Measurements from ENCODE around the gene ENTPD1. TPM values are rescaled to one million over a fixed set of nuclear protein-coding genes. Genes with fewer than 3 reads are reported as not detected.
"Not testable (repeated sequence)": the region's sequence is repeated elsewhere in the genome, so short reads cannot be mapped to it uniquely, and the experiment has no call there.

The ENTPD1 gene
- total RNA-seq, 2 experiments from 2014 or later = 4.4 to 4.6 TPM

DNA sequence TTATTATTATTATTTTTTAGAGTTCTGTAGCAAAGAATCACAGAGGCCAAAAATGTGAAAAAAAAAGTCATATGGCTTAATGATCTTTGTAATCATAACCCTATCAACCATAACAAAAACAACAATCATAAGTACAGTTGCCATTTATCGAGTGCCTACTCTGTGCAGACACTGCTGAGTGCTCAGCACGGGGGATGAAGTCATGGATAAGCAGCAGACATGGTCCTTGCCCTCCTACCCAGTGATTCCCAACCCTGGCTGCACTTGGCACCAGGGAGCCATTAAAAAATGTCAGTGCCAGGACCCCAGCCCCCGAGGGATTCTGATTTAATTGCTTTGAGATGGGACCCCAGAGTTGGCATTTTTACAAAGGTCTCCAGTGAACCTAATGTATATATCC, 38.2 kb downstream of the ENTPD1 start:
- Mint-ChIP-seq H3K4me3 (no peak overlapping the region), H3K9me3 (no peaks in the 10 kb centered on the region)
- CTCF ChIA-PET = interaction anchor here (1.7 kb wide), 1 partner anchor 47 kb away, joined by 6 read pairs; no protein-coding TSS in a partner anchor

DNA sequence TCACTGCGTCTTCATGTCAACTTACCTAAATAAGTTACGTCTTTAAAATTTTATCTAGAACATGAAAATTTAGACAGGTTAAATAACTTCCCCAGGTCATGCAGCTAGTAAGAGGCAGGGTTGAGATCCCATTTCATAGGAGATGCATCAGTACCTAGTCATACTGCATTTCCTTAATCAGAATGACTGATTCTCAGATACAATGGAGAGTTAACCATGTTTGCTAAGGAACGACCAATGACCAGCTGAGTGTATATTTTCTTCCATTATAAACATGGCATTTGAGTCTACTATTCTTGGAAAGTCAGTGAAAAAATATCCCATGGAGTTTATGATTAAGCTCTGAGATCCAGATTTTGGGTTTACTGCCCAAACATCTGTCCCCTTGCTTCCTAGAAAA, 39.6 kb downstream of the ENTPD1 start:
- Mint-ChIP-seq H3K36me3 (ENCODE audit: low read depth) (no peaks in the 10 kb centered on the region), H3K27me3 (peaks cover 2% of the 10 kb centered on the region), H3K27ac (no peak overlapping the region), H3K9me3 (peaks cover 2% of the 10 kb centered on the region), H3K4me1 (ENCODE audit: low read depth) (peaks cover 23% of the 10 kb centered on the region), H3K4me3 (no peak overlapping the region)
- no peak for DNase-seq
- intact Hi-C loops (cut with micrococcal nuclease) = no loop called here
- POLR2A ChIA-PET = no interaction called here
- CTCF ChIA-PET = interaction anchor here (1.0 to 1.7 kb wide), 3 partner anchors 46 to 221 kb away, joined by 3 to 6 read pairs (median 5); no protein-coding TSS in a partner anchor
- TF ChIP-seq, protein P1, sequence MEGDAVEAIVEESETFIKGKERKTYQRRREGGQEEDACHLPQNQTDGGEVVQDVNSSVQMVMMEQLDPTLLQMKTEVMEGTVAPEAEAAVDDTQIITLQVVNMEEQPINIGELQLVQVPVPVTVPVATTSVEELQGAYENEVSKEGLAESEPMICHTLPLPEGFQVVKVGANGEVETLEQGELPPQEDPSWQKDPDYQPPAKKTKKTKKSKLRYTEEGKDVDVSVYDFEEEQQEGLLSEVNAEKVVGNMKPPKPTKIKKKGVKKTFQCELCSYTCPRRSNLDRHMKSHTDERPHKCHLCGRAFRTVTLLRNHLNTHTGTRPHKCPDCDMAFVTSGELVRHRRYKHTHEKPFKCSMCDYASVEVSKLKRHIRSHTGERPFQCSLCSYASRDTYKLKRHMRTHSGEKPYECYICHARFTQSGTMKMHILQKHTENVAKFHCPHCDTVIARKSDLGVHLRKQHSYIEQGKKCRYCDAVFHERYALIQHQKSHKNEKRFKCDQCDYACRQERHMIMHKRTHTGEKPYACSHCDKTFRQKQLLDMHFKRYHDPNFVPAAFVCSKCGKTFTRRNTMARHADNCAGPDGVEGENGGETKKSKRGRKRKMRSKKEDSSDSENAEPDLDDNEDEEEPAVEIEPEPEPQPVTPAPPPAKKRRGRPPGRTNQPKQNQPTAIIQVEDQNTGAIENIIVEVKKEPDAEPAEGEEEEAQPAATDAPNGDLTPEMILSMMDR (IDR thresholded peaks at IDR 0.05) = no peak
- ATAC-seq = no peak

More for the DNA sequence above, 38.2 kb downstream of the ENTPD1 start:
- POLR2A ChIA-PET = no interaction called here
- Mint-ChIP-seq H3K27me3 (peaks cover 2% of the 10 kb centered on the region), H3K36me3 (ENCODE audit: low read depth) (no peaks in the 10 kb centered on the region), H3K4me1 (ENCODE audit: low read depth) (peaks cover 23% of the 10 kb centered on the region), H3K27ac (no peak overlapping the region)
- ATAC-seq = no peak
- TF ChIP-seq, protein P1 (IDR thresholded peaks at IDR 0.05) = no peak
- intact Hi-C loops (cut with micrococcal nuclease) = no loop called here
- no peak for DNase-seq

DNA sequence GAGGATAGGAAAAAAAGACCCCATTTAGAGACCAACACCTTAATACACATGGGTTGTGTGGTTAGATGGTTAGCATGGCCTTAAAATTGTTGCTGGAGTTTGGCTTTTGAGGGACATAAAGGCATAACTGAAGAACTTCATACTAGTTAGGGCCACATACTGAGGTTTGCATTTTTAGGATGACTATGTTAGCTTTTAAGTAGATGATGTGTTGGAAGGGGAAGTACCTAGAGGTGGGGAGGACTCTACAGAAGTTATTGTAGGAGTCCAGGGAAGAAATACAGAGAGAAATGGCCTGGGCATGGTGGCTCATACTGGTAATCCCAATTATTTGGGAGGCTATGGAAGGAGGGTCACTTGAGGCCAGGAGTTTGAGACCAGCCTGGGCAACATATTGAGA, 40.5 kb downstream of the ENTPD1 start:
- Mint-ChIP-seq H3K27ac (no peak overlapping the region), H3K9me3 (peaks cover 2% of the 10 kb centered on the region), H3K4me1 (ENCODE audit: low read depth) (peaks cover 18% of the 10 kb centered on the region), H3K36me3 (ENCODE audit: low read depth) (no peaks in the 10 kb centered on the region), H3K4me3 (no peak overlapping the region), H3K27me3 (peaks cover 2% of the 10 kb centered on the region)
- DNase-seq (no peak), ATAC-seq (peak; percentile 59)
- ChIA-PET CTCF (interaction anchor here (0.9 kb wide), 1 partner anchor 103 kb away, joined by 3 read pairs; the partner anchor contains the start of gene TCTN3), POLR2A (no interaction called here)
- TF ChIP-seq, protein P1 (IDR thresholded peaks at IDR 0.05) = no peak
- intact Hi-C loops (cut with micrococcal nuclease) = no loop called here

DNA sequence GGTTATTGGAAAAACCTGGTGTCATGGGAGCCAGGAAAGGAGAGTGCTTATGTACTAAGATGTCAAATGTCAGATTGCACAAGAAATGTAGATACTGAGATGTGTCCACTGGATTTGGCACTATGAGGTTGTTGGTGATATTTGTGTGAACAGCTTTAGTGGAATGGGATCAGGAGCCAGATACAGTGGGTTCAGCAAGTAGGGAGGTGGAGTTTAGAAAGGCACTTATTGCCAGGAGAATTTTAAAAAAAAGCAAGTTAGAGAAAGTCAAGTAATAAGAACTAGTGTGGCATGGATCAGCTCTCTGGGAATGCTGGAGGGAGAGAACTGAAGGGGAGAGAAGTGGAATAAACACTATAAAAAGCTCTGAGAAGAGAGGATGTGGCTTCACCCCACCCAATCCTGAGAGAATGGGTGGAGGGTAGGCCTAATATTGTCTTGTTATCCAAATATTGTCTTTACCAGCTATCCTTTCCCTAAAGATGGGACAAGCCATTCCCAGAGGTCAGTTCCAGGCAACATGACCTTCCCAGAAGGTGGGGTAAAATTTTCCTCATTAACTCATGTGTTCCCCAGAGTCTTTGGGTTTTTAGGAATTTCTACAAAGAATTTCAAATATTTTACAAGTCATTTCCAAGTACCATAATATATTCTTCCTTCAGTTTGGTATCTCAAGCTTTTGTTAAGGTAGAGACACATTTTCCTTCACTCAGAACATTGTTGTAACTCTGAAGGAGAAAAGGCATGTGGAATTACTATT, 42.3 kb downstream of the ENTPD1 start:
- Mint-ChIP-seq H3K4me1 (ENCODE audit: low read depth) (peaks cover 7% of the 10 kb centered on the region), H3K9me3 (peaks cover 9% of the 10 kb centered on the region), H3K4me3 (no peak overlapping the region), H3K27me3 (peaks cover 2% of the 10 kb centered on the region), H3K36me3 (ENCODE audit: low read depth) (no peaks in the 10 kb centered on the region), H3K27ac (no peak overlapping the region)
- TF ChIP-seq, protein P1 (IDR thresholded peaks at IDR 0.05) = no peak
- intact Hi-C loops (cut with micrococcal nuclease) = no loop called here
- DNase-seq (no peak), ATAC-seq (no peak)
- POLR2A ChIA-PET = interaction anchor here (1.1 kb wide), 1 partner anchor 9 kb away, joined by 3 read pairs; no protein-coding TSS in a partner anchor
- CTCF ChIA-PET = interaction anchor here (0.8 to 1.2 kb wide), 2 partner anchors 43 to 104 kb away, joined by 3 to 6 read pairs; partner anchors contain the start of gene TCTN3

DNA sequence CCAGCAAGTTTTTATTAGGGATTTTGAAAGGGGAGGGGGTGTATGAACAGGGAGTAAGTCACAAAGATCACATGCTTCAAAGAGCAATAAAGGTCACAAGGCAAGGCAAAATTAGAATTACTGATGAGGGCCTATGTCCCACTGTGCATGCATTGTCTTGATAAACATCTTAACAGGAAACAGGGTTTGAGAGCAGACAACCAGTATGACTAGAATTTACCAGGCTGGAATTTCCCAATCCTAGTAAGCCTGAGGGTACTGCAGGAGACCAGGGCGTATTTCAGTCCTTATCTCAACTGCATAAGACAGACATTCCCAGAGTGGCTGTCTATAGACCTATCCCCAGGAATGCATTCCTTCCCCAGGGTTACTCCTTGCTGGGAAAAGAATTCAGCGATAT, 44.3 kb downstream of the ENTPD1 start:
- intact Hi-C loops (cut with micrococcal nuclease); CTCF ChIA-PET; H3K4me1 Mint-ChIP-seq (ENCODE audit: low read depth); H3K27me3 Mint-ChIP-seq; DNase-seq; H3K9me3 Mint-ChIP-seq; H3K27ac Mint-ChIP-seq; H3K4me3 Mint-ChIP-seq; POLR2A ChIA-PET; H3K36me3 Mint-ChIP-seq (ENCODE audit: low read depth); ATAC-seq: not testable (repeated sequence)

DNA sequence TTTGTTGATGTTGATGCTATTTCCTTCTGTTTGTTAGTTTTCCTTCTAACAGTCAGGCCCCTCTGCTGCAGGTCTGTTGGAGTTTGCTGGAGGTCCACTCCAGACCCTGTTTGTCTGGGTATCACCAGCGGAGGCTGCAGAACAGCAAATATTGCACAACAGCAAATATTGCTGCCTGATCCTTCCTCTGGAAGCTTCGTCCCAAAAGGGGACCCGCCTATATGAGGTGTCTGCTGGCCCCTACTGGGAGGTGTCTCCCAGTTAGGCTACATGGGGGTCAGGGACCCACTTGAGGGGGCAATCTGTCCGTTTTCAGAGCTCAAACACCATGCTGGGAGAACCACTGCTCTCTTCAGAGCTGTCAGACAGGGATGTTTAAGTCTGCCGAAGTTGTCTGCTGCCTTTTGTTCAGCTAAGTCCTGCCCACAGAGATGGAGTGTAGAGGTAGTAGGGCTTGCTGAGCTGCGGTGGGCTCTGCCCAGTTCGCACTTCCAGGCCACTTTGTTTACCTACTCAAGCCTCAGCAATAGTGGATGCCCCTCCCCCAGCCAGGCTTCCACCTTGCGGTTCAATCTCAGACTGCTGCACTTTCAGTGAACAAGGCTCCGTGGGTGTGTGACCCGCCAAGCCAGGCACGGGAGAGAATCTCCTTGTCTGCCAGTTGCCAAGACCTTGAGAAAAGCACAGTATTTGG, 50.9 kb downstream of the ENTPD1 start:
- ATAC-seq; intact Hi-C loops (cut with micrococcal nuclease); H3K4me3 Mint-ChIP-seq; H3K9me3 Mint-ChIP-seq; POLR2A ChIA-PET; H3K4me1 Mint-ChIP-seq (ENCODE audit: low read depth); H3K27ac Mint-ChIP-seq; DNase-seq; H3K36me3 Mint-ChIP-seq (ENCODE audit: low read depth): not testable (repeated sequence)
- CTCF ChIA-PET = interaction anchor here (1.2 kb wide), 1 partner anchor 113 kb away, joined by 3 read pairs; the partner anchor contains the start of gene TCTN3
- H3K27me3 Mint-ChIP-seq = peaks cover 25% of the 10 kb centered on the region

DNA sequence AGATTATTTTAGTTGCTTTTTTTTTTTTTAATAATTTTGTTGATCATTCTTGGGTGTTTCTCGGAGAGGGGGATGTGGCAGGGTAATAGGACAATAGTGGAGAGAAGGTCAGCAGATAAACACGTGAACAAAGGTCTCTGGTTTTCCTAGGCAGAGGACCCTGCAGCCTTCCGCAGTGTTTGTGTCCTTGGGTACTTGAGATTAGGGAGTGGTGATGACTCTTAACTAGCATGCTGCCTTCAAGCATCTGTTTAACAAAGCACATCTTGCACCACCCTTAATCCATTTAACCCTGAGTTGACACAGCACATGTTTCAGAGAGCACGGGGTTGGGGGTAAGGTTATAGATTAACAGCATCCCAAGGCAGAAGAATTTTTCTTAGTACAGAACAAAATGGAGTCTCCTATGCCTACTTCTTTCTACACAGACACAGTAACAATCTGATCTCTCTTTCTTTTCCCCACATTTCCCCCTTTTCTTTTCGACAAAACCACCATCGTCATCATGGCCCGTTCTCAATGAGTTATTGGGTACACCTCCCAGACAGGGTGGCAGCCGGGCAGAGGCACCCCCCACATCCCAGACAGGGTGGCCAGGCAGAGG, 52.8 kb downstream of the ENTPD1 start:
- intact Hi-C loops (cut with micrococcal nuclease); H3K36me3 Mint-ChIP-seq (ENCODE audit: low read depth); H3K4me1 Mint-ChIP-seq (ENCODE audit: low read depth); ATAC-seq; H3K9me3 Mint-ChIP-seq; H3K27ac Mint-ChIP-seq; CTCF ChIA-PET; POLR2A ChIA-PET; DNase-seq; H3K4me3 Mint-ChIP-seq: not testable (repeated sequence)
- H3K27me3 Mint-ChIP-seq = peaks cover 25% of the 10 kb centered on the region
